RWPE2 (cell line): Measurements from ENCODE around the gene RNF214.

Experiments used
- ATAC-seq: fragments of 200-7000 bp; cut with Tn5 transposase; 3 replicates; pipeline ENCODE4 v1.9.1; 2021; ENCODE audit warnings: low read depth
- DNase-seq: peaks from one replicate; pipeline ENCODE4 v3.0.0-alpha.2; 2020; ENCODE audit warnings: low spot score
- H3K27ac ChIP-seq: fragments of 450-650 bp; 2 replicates; pipeline ENCODE4 v1.5.1; 2017; ENCODE audit warnings: mild to moderate bottlenecking; ENCODE audit not compliant: poor library complexity, severe bottlenecking
- H3K27me3 ChIP-seq: fragments of 250-450 bp; sonication (Bioruptor Pico); 2 replicates; pipeline ENCODE4 v1.5.1; 2021; ENCODE audit warnings: mild to moderate bottlenecking, moderate library complexity; ENCODE audit not compliant: insufficient read depth, poor library complexity, severe bottlenecking
- H3K36me3 ChIP-seq: fragments of 250-450 bp; sonication (Bioruptor Pico); 2 replicates; pipeline ENCODE4 v1.5.1; 2020; ENCODE audit warnings: low read depth, mild to moderate bottlenecking, moderate library complexity
- H3K4me1 ChIP-seq: fragments of 250-450 bp; sonication (Bioruptor Pico); 2 replicates; pipeline ENCODE4 v1.5.1; 2021; ENCODE audit warnings: mild to moderate bottlenecking, moderate library complexity; ENCODE audit not compliant: insufficient read depth, poor library complexity, severe bottlenecking
- H3K4me3 ChIP-seq: fragments of 250-450 bp; sonication (Bioruptor Pico); 2 replicates; pipeline ENCODE4 v1.5.1; 2021; ENCODE audit warnings: mild to moderate bottlenecking, moderate library complexity; ENCODE audit not compliant: severe bottlenecking
- H3K9me3 ChIP-seq: fragments of 250-450 bp; sonication (Bioruptor Pico); 2 replicates; pipeline ENCODE4 v1.5.1; 2021; ENCODE audit warnings: mild to moderate bottlenecking, moderate library complexity; ENCODE audit not compliant: severe bottlenecking
- CTCF ChIP-seq: fragments of 450-650 bp; IDR thresholded peaks from one replicate; pipeline ENCODE4 v1.5.1; 2017; ENCODE audit warnings: mild to moderate bottlenecking, moderate library complexity; ENCODE audit not compliant: poor library complexity, severe bottlenecking

The RNF214 gene

GRCh38 chr11:117198613-117199012 is 33.9 kb upstream of the RNF214 start:
- Histone ChIP-seq H3K27me3 (no peaks in the 10 kb centered on the region), H3K4me1 (peaks cover 4% of the 10 kb centered on the region), H3K9me3 (no peaks in the 10 kb centered on the region), H3K36me3 (no peaks in the 10 kb centered on the region), H3K4me3 (peak overlapping the region; percentile 6), H3K27ac (peak overlapping the region; percentile 51)
- no peak for TF ChIP-seq CTCF
- DNase-seq (no peak), ATAC-seq (no peak)

GRCh38 chr11:117199053-117199915 is 33.2 kb upstream of the RNF214 start, which contains the start of gene TAGLN:
TAGLN (plus strand) TSS chr11:117199370; CDS start chr11:117203014, 3,644 bp downstream.
- ATAC-seq (peak; percentile 88), DNase-seq (peak; percentile 82)
- H3K4me3 ChIP-seq = peak within 1 kb of the TSS; percentile 8
- H3K27ac ChIP-seq = peak within 1 kb of the TSS; percentile 51
- H3K36me3 ChIP-seq = no peaks in the 10 kb centered on the region
- H3K27me3 ChIP-seq = no peaks in the 10 kb centered on the region
- peaks cover 4% of the 10 kb centered on the region for H3K4me1 ChIP-seq
- no peaks in the 10 kb centered on the region for H3K9me3 ChIP-seq
- no peak for TF ChIP-seq CTCF

- Histone ChIP-seq H3K36me3 (0 out of 2 replicates have a peak, but pooled peaks cover under 1% of the 10 kb centered on the region), H3K9me3 (no peaks in the 10 kb centered on the region), H3K27me3 (no peaks in the 10 kb centered on the region), H3K4me1 (peaks cover 4% of the 10 kb centered on the region), H3K27ac (peak overlapping the region; percentile 51), H3K4me3 (no peak overlapping the region)
- TF ChIP-seq CTCF = no peak
- DNase-seq (no peak), ATAC-seq (no peak)
These were observed 32.3 kb upstream of the RNF214 start for GRCh38 chr11:117199916-117200812.

GRCh38 chr11:117200813-117201657 is 31.4 kb upstream of the RNF214 start:
- Histone ChIP-seq H3K27ac (no peak overlapping the region), H3K27me3 (no peaks in the 10 kb centered on the region), H3K36me3 (0 out of 2 replicates have a peak, but pooled peaks cover 6% of the 10 kb centered on the region), H3K9me3 (no peaks in the 10 kb centered on the region), H3K4me1 (peaks cover 4% of the 10 kb centered on the region), H3K4me3 (no peak overlapping the region)
- DNase-seq = no peak
- ATAC-seq = no peak
- TF ChIP-seq CTCF = no peak
